Dermis microvascular lymphatic vessel endothelial cell (primary cell): ENCODE results near the gene SWAP70. TPM values are rescaled to one million over a fixed set of nuclear protein-coding genes. Genes with fewer than 3 reads are reported as not detected.

Experiments
- DNase-seq, 2 donors: peaks; one replicate each; pipeline versions ENCODE4 v3.0.0 to v3.0.0-alpha.2; 2010; ENCODE audit warnings: low read depth in 2 of 2
- total RNA-seq: library from RNA; depleted of rRNA; stranded (reverse); fragments of >200 nt; gene quantifications from 2 replicates; pipeline ENCODE4 v1.2.1, GENCODE V29; 2014

The SWAP70 gene
- total RNA-seq, 1 donor from 2014 or later, result 55.8 TPM

GRCh38 chr11:9774109-9774508, 110.2 kb downstream of the SWAP70 start:
- DNase-seq, result no peak

- peak in 1 of 2 donors; percentile 49 for DNase-seq
Measured at GRCh38 chr11:9774591-9775397, 110.9 kb downstream of the SWAP70 start.

GRCh38 chr11:9775398-9775779, 111.5 kb downstream of the SWAP70 start:
- DNase-seq, result no peak

- no peak for DNase-seq
Measured at GRCh38 chr11:9776203-9776602, 112.3 kb downstream of the SWAP70 start.

- DNase-seq, result no peak
Measured at GRCh38 chr11:9777066-9777465, 113.2 kb downstream of the SWAP70 start.

GRCh38 chr11:9777525-9777924, 113.6 kb downstream of the SWAP70 start:
- no peak for DNase-seq

- no peak for DNase-seq
Measured at GRCh38 chr11:9780929-9781328, 117.1 kb downstream of the SWAP70 start.

GRCh38 chr11:9783986-9784385, 120.1 kb downstream of the SWAP70 start:
- no peak for DNase-seq

GRCh38 chr11:9784602-9785315, 120.9 kb downstream of the SWAP70 start:
- no peak for DNase-seq

GRCh38 chr11:9787260-9787659, 123.4 kb downstream of the SWAP70 start:
- DNase-seq, result no peak

- DNase-seq, result no peak
Measured at GRCh38 chr11:9787981-9788521, 124.2 kb downstream of the SWAP70 start.

- DNase-seq, result no peak
Measured at GRCh38 chr11:9789910-9790309, 126.0 kb downstream of the SWAP70 start.

- DNase-seq, result peak; percentile 77 to 78
Measured at GRCh38 chr11:9790703-9791102, 126.8 kb downstream of the SWAP70 start.

GRCh38 chr11:9796266-9796665, 132.4 kb downstream of the SWAP70 start:
- DNase-seq, result no peak

- DNase-seq, result no peak
Measured at GRCh38 chr11:9796854-9797253, 133.0 kb downstream of the SWAP70 start.

GRCh38 chr11:9797300-9797699, 133.4 kb downstream of the SWAP70 start:
- no peak for DNase-seq

- DNase-seq, result no peak
Measured at GRCh38 chr11:9799886-9800285, 136.0 kb downstream of the SWAP70 start.

GRCh38 chr11:9802291-9802861, 138.5 kb downstream of the SWAP70 start:
- DNase-seq, result no peak
